Tibial nerve (tissue), 4 donors: ENCODE measurements around the gene TBC1D4.

Experiments
- CTCF ChIP-seq, 5 experiments: fragments of 200-600 bp in 3 of 5; fragments of 450-650 bp in 2 of 5; sonication (generic) in 3 of 5; IDR thresholded peaks; one replicate each; pipeline ENCODE4 v1.5.1; 2016 to 2019; ENCODE audit warnings: antibody characterized with exemption in 5 of 5, mild to moderate bottlenecking in 3 of 5, moderate library complexity in 2 of 5
- EP300 ChIP-seq, 2 donors: sonication (generic); formaldehyde crosslinking; IDR thresholded peaks; one replicate each; pipeline ENCODE4 v1.6.1; 2017; ENCODE audit warnings: antibody characterized with exemption in 2 of 2, mild to moderate bottlenecking in 1 of 2
- POLR2A ChIP-seq, 2 donors: fragments of 450-650 bp; IDR thresholded peaks; one replicate each; pipeline ENCODE4 v1.6.1; 2017; ENCODE audit warnings: antibody characterized with exemption in 2 of 2, mild to moderate bottlenecking in 2 of 2, moderate library complexity in 2 of 2

- TF ChIP-seq POLR2A (IDR thresholded peaks at IDR 0.05): no peak
- TF ChIP-seq CTCF (IDR thresholded peaks at IDR 0.05): no peak
- no peak for TF ChIP-seq EP300 (IDR thresholded peaks at IDR 0.05)
Measured at GRCh38 chr13:75404726-75405125, 77.2 kb downstream of the TBC1D4 start.
